HG03442 (cell line): Measurements from ENCODE around the gene NDOR1.
"Not testable (repeated sequence)": the region's sequence is repeated elsewhere in the genome, so short reads cannot be mapped to it uniquely, and the experiment has no call there.

ENCODE experiments used
- ATAC-seq: cut with Tn5 transposase; IDR thresholded peaks from one replicate; pipeline ENCODE4 v1.9.1; 2021; ENCODE audit warnings: mild to moderate bottlenecking, moderate library complexity; ENCODE audit not compliant: unreplicated experiment

The NDOR1 gene

GRCh38 chr9:137241490-137242268 is 36.2 kb downstream of the NDOR1 start:
- ATAC-seq: no peak

- ATAC-seq: no peak
Observed at GRCh38 chr9:137242269-137243203, 37.0 kb downstream of the NDOR1 start.

GRCh38 chr9:137243266-137243625 is 37.7 kb downstream of the NDOR1 start:
- ATAC-seq: not testable (repeated sequence)

- ATAC-seq: no peak
Observed at GRCh38 chr9:137243626-137244485, 38.4 kb downstream of the NDOR1 start.

- no peak for ATAC-seq
Observed at GRCh38 chr9:137244486-137245449, 39.3 kb downstream of the NDOR1 start.

- no peak for ATAC-seq
Observed at GRCh38 chr9:137245450-137246421, 40.2 kb downstream of the NDOR1 start.

GRCh38 chr9:137247135-137247915 is 41.8 kb downstream of the NDOR1 start:
- no peak for ATAC-seq

- ATAC-seq: no peak
Observed at GRCh38 chr9:137247916-137248175, 42.3 kb downstream of the NDOR1 start.

GRCh38 chr9:137250329-137251193 is 45.1 kb downstream of the NDOR1 start:
- ATAC-seq: no peak

GRCh38 chr9:137251194-137251461 is 45.6 kb downstream of the NDOR1 start, which contains the start of gene STPG3:
Gene STPG3, plus strand, starts transcription at chr9:137251286. Its CDS starts 1 bp downstream, at chr9:137251287.
- ATAC-seq: no peak

- no peak for ATAC-seq
Observed at GRCh38 chr9:137251490-137252268, 46.2 kb downstream of the NDOR1 start.

GRCh38 chr9:137252555-137253506 is 47.3 kb downstream of the NDOR1 start:
- no peak for ATAC-seq

- ATAC-seq: no peak
Observed at GRCh38 chr9:137253717-137254623, 48.5 kb downstream of the NDOR1 start.

- ATAC-seq: peak; percentile 69
Observed at GRCh38 chr9:137254624-137255447, 49.3 kb downstream of the NDOR1 start, which contains the start of gene NELFB. Gene NELFB, plus strand, starts transcription at chr9:137255327.
